Measurements from ENCODE around the gene HBD. TPM values are rescaled to one million over a fixed set of nuclear protein-coding genes. Genes with fewer than 3 reads are reported as not detected.
"Not testable (repeated sequence)": the region's sequence is repeated elsewhere in the genome, so short reads cannot be mapped to it uniquely, and the experiment has no call there.

HBD gene
- total RNA-seq, 1 donor from 2014 or later, result not detected

DNA sequence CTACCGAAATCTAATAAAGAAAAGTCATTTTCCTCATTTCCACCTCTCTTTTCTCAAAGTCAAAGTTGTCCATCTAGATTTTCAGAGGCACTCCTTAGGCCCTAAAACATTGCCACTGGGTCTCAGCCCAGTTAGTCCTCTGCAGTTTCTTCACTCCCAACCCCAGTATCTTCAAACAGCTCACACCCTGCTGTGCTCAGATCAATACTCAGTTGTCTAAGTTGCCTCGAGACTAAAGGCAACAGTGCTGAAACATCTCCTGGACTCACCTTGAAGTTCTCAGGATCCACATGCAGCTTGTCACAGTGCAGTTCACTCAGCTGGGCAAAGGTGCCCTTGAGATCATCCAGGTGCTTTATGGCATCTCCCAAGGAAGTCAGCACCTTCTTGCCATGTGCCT is 19.7 kb upstream of the HBD start:
- not testable (repeated sequence) for DNase-seq (ENCODE audit: low spot score in 2 of 2); FAIRE-seq

DNA sequence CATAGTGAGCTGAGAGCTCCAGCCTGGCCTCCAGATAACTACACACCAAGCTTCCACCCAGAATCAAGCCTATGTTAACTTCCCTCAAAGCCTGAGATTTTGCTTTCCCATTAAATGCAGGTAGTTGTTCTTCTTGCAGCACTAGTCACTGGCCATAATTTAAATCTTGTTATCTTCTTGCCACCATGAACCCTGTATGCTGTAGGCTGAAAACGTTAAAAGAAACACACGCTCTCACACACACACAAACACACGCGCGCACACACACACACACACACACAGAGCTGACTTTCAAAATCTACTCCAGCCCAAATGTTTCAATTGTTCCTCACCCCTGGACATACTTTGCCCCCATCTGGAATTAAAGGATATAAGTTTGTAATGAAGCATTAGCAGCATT is 19.2 kb upstream of the HBD start:
- not testable (repeated sequence) for FAIRE-seq; DNase-seq (ENCODE audit: low spot score in 2 of 2)

DNA sequence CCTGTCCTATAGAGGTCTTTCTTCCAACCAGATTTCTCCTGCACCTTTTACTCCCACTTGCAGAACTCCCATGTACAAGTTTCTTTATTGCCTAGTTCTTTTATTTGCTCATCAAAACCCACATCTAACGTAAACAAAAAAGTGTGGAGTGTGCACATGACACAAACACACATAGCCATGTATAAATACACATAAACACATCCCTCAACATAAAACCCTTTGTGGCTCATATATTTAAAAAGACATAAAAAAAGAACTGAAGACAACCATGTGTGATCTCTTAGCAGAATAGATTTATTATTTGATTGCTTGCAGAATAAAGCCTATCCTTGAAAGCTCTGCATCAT is 18.6 kb upstream of the HBD start:
- FAIRE-seq (no peak), DNase-seq (ENCODE audit: low spot score in 2 of 2) (no peak)

DNA sequence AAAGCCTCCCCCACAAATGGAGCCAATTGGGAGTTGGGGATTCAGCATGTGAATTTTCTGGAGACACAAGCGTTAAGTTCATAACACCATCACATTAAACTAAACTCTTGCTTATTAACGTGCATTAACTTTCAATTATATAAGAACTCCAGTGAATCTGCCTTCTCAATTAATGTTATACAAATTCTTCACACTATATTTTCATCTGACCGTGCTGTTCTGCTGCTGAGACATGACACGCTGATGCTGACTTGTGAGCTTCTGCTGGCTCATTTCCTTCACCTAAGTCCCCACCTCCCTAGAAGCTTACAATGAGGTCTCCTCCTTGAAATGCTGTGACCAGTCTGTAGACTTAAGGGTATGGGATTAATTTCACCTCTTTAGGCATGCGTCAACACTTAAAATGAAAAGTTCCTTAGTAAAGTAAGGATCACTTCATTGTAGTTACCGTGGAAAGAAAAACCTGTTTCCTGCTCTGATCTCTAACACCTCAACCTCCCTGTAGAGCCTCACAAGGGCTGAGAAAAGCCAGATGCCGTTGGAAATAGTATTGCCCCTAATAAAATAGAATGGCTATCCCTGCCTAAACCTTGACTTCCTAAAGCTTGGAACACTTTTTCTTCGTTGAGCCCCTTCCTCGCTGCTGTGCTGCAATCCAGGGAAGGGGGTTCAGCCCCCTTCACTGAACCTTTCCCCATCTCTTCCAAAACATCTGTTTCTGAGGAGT is 18.1 kb upstream of the HBD start:
- FAIRE-seq, result no peak
- no peak for DNase-seq (ENCODE audit: low spot score in 2 of 2)

DNA sequence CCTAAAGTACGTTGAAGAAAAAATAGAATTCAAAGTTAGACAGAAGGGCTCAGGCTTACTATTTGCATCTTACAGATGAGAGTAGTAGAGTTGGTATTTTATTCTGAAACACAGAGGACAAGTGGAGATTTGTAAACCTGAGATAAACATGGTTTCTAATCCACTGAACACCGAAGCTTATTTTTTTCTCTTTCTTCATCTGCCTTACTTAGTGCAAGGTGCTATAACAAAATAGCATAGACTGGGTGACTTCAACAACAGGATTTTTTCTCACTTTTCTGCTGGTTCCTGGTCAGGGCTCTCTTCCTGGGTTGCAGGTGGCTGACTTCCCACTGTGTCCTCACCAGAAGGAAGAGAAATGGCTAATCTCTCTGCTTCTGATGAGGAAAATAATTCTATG is 17.5 kb upstream of the HBD start:
- FAIRE-seq, result no peak
- no peak for DNase-seq (ENCODE audit: low spot score in 2 of 2)

DNA sequence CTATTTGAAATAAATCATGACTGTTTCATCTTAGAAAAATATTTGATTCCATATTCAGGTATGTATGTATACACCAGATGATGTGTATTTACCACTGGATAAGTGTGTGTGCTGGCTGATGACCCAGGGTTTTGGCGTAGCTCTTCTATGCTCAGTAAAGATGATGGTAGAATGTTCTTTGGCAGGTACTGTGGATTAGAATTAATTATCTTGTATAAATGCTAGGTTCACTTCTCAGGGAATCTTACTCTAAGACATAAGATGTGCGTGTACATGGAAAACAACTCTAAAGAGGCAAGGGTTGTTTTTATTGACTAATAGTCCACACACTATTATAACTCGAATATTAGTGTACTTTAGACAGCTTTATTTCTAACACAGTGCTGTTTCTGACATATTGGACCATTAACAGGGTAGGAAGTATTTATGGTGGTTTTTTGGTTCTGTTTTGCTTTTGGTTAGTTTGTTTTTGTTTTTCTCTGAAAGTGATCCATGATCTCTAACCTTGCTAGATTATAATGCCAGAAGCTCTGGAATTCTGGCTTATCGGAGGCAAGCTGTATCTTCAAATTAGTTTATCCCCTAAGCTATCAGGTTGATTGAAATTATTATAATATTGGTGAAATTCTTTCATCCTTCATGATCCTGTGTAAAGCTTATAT is 16.4 kb upstream of the HBD start:
- FAIRE-seq (no peak), DNase-seq (ENCODE audit: low spot score in 2 of 2) (no peak)

DNA sequence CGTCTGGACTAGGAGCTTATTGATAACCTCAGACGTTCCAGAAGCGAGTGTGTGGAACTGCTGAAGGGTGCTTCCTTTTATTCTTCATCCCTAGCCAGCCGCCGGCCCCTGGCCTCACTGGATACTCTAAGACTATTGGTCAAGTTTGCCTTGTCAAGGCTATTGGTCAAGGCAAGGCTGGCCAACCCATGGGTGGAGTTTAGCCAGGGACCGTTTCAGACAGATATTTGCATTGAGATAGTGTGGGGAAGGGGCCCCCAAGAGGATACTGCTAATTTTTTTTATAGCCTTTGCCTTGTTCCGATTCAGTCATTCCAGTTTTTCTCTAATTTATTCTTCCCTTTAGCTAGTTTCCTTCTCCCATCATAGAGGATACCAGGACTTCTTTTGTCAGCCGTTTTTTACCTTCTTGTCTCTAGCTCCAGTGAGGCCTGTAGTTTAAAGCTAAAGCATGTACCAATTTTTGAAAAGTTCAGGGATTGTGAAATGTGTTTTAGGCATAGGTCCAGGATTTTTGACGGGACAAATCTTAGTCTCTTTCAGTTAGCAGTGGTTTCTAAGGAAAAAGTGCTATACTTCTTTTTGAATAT is 15.6 kb upstream of the HBD start, which contains the start of gene HBG1:
Gene HBG1 (minus strand): TSS at position 51 of the 590 bp plus-strand sequence. CDS start 53 bp downstream, outside the sequence.
- FAIRE-seq, result not testable (repeated sequence)

DNA sequence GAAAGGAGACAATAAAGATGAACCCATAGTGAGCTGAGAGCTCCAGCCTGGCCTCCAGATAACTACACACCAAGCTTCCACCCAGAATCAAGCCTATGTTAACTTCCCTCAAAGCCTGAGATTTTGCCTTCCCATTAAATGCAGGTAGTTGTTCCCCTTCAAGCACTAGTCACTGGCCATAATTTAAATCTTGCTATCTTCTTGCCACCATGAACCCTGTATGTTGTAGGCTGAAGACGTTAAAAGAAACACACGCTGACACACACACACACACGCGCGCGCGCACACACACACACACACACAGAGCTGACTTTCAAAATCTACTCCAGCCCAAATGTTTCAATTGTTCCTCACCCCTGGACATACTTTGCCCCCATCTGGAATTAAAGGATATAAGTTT is 14.2 kb upstream of the HBD start:
- not testable (repeated sequence) for DNase-seq (ENCODE audit: low spot score in 2 of 2); FAIRE-seq

More for the DNA sequence above, 15.6 kb upstream of the HBD start, which contains the start of gene HBG1:
- not testable (repeated sequence) for DNase-seq (ENCODE audit: low spot score in 2 of 2)

DNA sequence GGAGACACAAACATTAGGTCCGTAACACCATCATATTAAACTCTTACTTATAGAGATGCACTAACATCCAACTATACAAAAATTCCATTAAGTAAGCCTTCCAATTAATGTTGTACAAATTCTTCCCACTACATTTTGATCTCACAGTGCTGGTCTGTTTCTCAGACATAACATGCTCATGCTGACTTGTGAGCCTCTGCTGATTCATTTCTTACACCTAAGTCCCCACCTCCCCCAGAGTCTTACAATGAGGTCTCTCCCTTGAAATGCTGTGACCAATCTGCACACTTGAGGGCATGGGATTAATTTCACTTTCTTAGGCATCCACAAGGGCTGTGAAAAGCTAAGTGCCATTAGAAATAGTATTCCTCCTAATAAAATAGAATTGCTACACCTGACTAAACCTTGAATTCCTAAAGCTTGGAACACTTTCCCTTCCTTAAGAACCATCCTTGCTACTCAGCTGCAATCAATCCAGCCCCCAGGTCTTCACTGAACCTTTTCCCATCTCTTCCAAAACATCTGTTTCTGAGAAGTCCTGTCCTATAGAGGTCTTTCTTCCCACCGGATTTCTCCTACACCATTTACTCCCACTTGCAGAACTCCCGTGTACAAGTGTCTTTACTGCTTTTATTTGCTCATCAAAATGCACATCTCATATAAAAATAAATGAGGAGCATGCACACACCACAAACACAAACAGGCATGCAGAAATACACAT is 13.3 kb upstream of the HBD start:
- DNase-seq (ENCODE audit: low spot score in 2 of 2) (no peak), FAIRE-seq (no peak)

DNA sequence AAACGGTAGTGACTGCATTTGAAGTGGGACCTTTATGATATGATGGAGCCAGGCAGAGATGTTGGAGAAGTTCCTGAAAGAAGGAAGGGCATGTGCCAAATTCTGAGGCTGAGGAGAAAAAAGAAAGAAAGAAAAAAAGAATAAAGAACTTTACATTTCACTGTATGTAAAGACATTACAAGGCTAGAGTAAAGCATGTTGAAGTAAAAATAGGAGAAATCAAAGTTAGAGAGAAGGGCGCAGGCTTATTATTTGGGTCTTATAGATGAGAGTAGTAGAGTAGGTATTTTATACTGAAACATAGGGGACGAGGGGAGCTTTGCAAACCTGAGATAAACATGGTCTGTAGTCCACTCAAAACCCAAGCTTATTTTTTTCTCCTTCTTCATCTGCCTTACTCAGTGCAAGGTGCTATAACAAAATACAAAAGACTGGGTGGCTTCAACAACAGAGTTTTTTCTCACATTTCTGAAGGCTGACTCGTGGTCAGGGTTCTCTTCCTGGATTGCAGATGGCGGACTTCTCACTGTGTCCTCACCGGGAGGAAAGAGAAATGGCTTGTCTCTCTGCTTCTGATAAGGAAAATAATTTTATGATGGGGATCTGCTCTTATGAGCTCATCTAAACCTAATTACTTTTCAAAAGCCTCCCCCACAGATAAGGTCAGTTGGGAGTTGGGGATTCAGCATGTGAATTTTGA is 12.6 kb upstream of the HBD start:
- FAIRE-seq (no peak), DNase-seq (ENCODE audit: low spot score in 2 of 2) (no peak)

DNA sequence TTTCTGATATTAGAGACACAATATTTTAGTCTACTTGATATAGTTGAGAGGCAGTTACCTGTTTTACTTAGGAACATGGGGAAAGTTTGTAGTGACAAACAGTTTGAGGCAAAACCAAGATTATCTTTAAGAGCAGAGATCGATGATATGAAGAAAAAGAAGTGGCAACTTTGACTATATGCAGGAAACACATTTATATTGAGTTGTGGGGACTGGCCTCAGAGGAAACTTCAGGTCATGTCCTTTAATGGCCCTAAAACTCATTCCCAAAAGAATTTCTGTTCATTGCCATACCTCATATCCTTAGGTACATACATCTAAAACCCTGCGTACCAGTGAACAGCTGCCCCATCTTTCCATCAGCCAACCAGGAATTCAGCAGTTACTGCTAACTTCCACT is 10.9 kb upstream of the HBD start:
- DNase-seq (ENCODE audit: low spot score in 2 of 2) (no peak), FAIRE-seq (no peak)

DNA sequence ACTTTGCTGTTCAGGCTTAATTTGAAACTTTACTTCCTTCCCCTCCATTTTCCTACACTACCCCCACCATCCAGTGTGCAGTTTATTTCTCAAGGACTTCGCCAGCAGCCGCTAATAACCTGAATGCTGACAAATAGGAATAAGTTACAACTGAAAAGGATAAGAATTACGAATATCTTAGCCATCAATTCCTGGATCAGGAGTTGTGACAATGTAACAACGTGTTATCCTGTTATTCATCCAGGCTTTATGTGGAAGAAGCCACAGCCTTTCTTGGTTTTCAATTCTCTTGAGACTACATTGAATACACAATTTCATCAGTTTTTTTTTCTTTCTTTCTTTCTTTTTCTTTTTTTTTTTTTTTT is 9.5 kb upstream of the HBD start:
- no peak for FAIRE-seq
- no peak for DNase-seq (ENCODE audit: low spot score in 2 of 2)

DNA sequence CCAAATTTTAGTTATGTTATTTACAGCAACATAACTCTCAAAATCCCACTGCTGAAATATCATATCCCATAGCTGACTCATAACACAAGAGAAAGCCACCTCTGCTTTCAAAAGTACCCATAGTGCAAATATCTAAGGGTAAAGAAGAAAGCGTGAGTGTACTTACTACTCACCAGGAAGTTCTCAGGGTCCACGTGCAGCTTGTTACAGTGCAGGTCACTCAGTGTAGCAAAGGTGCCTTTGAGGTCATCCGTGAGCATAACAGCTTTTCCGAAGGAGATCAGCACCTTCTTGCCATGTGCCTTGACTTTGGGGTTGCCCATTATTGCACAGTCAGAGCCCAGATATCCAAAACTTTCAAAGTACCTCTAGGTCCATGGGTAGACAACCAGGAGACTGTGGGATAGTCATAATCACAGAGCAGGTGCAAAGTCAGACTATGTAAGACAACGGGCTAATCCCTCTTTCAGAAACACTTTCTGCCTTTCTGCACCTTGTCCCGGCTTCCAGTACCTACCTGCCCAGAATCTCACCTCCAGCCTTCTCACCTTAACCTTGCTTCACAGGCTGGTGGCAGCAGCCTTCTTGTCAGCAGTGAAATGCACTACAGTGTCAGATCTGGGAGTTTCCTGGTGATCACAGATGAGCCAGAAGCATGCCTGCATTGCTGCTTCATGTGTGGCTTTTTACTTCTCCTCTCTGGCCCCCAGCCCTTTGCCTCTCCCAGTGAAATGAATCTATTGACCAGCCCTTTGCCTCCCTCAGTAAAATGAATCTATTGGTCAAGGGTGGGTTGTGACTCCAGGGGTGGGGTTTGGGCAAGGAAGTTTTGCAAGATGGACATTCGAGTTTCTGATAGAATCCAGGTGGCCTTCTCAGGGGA is 8.9 kb upstream of the HBD start:
- no peak for FAIRE-seq
- no peak for DNase-seq (ENCODE audit: low spot score in 2 of 2)

DNA sequence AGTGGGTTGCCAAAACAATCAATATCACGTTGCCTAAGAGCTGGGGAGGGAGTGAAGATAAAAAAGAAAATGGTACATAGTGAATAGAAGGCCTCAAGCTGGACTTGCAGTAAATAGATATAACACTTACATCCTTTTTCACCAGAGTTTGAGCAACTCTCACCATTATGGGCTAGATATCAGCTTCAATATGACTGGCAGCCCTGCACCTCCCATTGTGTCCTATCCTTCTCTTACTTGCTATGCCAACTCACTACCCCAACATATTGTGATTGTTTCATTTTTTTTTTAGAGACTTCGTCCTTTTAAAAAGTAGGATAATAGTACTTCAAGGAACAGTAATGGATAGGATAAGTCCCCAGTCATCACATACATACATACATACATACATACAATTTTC is 7.9 kb upstream of the HBD start:
- FAIRE-seq, result no peak

DNA sequence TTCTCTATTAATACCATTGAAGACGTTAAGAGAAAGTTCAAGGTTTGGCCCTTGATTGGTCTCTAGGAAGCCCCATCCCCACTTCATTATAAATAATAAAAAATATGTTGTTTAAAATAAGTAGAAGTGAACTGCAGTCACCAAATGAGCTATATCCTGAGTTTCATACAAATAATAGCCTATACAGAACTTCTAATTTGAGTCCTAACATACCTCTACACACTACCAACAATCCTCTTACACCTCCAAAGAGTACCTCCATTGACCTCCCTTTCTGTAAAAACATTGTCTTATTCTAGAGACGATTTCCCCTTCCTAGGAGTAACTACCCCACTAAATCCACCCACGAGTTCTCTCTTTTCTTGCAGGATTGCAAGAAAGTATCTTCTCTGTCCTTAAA is 7.2 kb upstream of the HBD start:
- no peak for FAIRE-seq

More for the DNA sequence above, 7.9 kb upstream of the HBD start:
- no peak for DNase-seq (ENCODE audit: low spot score in 2 of 2)

DNA sequence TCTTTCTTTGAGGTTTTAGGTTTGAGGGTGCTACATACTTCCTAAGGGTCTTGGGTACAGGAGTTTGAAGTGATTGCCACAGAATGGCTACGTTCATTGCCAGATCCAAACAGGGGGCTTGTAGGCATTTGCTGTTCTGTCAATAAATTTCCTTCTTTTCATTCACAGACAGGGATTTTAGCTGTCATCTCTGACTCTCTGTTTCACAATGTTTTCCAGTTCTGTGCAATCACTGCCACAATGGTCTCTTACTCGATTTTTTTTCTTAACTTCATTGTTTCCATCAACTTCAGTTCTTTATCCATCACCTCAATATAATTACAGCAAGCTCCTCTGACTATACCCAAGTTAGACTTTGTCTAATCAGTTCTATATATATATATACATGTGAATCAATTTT is 6.2 kb upstream of the HBD start:
- DNase-seq (ENCODE audit: low spot score in 2 of 2) (no peak), FAIRE-seq (no peak)

More for the DNA sequence above, 7.2 kb upstream of the HBD start:
- DNase-seq (ENCODE audit: low spot score in 2 of 2), result no peak

DNA sequence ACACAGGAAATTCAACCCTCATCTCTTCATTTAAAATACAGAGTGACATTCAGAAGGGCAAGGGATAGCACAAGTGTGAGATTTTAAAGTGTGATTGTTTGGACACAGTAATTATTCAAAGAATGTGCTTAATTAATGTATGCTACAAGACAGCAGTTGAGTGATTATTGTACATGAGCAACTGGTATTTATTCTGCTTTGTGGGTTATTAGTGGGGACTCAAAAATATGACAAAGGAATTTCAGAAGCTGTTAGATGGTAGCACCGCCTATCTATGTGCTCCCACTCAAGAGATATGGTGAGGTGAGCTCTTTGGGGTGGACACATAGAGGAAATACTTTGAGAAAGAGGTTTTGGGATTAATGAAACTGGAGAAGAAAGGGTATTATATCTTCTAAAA is 5.8 kb upstream of the HBD start:
- no peak for DNase-seq (ENCODE audit: low spot score in 2 of 2)
- no peak for FAIRE-seq

DNA sequence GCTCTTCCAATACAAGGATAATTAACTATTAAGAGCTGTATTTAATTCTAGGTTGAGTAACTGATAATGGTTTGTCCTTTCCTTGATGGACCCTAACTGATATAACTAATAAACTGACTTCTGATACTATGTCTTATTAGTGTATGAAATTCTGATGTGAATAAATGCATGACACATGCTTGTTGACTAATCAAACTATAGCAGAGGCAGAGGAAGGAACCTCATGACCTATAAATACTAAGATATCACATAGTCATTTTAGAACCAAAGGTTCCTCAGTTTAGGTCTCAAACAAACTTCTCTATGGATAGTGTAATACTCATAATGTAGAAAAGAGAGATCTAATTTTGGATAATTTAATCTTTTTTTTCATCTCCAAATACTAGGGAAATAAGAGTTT is 4.8 kb upstream of the HBD start:
- DNase-seq (ENCODE audit: low spot score in 2 of 2) (no peak), FAIRE-seq (no peak)

DNA sequence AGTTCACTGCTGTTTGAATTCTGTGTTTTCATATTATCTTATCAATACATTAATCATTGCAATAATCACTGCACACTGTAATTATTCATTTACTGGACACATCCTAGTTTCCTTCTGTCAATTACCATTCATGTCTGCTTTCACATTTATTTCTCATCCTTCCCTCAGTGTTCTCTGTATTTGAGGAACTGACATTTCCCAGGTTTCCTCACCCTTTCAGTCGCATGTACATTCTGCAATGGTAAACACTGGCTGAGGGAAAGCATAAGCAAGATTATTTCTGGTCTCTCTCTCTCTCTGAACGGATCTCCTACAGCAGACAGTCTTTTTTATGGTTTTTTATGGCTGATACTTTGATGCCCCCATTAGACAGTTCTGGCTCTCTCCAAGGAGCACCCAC is 4.2 kb upstream of the HBD start:
- FAIRE-seq (no peak), DNase-seq (ENCODE audit: low spot score in 2 of 2) (no peak)

DNA sequence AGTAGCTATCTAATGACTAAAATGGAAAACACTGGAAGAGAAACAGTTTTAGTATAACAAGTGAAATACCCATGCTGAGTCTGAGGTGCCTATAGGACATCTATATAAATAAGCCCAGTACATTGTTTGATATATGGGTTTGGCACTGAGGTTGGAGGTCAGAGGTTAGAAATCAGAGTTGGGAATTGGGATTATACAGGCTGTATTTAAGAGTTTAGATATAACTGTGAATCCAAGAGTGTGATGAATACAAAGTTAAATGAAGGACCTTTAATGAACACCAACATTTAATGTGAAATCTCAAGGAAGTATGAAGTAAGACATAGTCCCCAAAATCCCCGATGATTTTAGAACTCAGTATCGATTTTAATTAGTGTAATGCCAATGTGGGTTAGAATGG is 3.1 kb upstream of the HBD start:
- FAIRE-seq, result no peak
- DNase-seq (ENCODE audit: low spot score in 2 of 2), result no peak

Data from frontal cortex (tissue), 4 donors.